SIG-M5 treated with dmso at 0.1 percent for 504 hours (cell line): Measurements from ENCODE around the gene HNRNPM.
"Not testable (repeated sequence)": the region's sequence is repeated elsewhere in the genome, so short reads cannot be mapped to it uniquely, and the experiment has no call there.

Experiments used
- DNase-seq: peaks from one replicate; lab custom pipeline; 2025; ENCODE audit not compliant: unreplicated experiment; lab: John Stamatoyannopoulos, UW

Gene HNRNPM

DNA sequence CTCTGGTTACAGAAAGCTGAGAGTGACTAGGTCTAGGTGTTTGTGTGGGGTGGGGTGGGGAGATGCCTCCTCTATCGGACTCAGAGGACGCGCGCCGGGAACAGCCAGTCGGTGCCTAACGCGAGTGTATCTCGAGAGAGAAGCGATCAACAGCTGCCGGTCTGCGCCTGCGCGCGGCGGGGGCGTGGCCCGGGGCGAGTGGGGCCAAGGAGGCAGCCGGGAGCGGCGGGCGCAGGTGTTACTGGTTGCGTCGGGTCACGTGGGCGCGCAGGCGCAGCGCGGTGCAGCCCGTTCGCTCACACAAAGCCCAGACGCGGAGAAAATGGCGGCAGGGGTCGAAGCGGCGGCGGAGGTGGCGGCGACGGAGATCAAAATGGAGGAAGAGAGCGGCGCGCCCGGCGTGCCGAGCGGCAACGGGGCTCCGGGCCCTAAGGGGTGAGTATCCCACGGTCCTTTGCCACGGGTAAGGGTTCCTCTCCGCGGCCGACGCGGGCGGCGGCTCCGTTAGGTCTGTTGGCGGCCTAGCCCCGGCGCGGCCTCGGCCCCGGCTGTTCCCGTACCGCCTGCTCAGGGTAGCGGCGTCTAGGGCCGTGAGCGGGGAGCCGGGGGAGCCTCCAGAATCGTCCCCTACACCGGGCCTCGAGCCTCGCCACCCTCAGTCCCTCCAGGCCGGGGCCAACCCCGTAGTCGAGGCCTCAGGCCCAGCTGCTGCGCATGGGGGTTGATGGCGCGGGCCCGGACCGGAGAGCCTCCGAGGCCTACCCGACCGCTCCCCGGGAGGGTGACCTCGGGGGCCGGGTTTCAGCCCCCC is at the start of gene HNRNPM:
TSS of gene HNRNPM (plus strand) at position 299 of the 811 bp plus-strand sequence. CDS start at position 323, 24 bp downstream.
- DNase-seq: peak; percentile 90

DNA sequence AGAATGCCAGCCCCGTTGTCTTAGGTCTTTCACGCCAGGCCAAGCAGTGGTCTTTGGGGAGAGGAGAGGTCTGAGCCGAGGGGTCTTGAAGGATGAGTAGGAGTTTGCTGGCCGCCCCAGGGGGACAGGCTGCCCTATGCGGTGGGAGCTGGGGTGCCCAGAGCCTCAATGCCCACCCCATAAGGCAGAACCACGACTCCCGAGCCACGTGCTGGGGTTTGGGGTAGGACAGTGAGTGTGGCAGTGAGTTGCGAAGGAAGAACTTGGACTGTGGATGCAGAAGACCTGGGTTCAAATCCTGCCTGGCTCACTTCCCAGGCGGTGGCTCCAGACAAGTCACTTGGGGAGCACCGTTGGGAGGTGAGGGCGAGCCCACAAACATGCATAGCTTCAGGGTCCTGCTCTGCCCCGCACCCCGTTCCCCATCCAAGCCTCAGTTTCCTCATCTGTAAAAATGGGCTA is 49.1 kb upstream of the HNRNPM start:
- no peak for DNase-seq

DNA sequence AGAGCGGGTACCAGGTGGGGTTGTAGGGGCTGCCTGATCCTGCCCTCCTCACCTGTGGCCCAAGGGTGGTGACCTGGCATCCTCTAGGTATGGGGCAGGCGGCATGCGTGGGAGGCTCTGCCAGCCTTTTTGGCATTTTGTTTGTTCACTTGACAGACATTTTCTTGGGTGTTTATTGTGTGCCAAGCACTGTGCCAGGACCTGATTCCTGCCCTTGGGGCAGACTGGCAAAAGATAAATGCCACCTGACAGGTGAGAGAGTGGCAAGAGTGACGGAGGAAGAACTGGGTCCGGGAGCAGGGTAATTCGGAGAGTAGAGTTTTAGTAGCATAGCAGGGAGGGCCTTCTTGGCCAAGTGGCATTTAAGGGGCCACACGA is 48.6 kb upstream of the HNRNPM start:
- DNase-seq: no peak

DNA sequence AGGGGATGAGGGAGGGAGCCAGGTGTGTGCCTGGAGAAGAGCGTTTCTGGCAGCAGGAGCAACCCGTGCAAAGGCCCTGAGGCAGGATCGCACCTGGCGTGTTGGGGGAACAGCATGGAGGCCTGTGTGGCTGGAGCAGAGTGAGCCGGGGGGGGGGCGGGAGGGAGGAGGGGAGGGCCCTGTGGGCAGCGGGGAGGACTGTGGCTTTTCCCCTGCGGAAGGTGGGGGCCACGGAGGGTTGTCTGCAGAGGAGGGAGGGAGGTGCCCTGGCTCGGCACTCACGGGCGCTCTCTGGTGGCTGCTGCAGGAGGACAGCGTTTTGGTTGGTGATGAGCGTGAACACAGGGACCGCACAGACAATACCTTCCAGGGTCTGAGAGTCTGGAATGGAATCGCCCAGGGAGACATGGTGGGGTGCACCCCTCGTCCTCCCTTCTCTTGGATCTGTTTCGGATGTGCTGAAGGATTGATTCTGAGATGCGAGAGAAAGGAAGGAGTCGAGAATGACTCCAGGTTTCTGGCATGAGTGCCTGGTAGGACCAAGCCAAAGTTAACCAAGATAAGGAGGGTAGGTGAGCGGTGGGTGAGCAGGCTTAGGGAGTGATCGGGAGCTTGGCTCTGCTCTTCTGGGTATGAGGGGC is 48.1 kb upstream of the HNRNPM start:
- peak; percentile 42 for DNase-seq

DNA sequence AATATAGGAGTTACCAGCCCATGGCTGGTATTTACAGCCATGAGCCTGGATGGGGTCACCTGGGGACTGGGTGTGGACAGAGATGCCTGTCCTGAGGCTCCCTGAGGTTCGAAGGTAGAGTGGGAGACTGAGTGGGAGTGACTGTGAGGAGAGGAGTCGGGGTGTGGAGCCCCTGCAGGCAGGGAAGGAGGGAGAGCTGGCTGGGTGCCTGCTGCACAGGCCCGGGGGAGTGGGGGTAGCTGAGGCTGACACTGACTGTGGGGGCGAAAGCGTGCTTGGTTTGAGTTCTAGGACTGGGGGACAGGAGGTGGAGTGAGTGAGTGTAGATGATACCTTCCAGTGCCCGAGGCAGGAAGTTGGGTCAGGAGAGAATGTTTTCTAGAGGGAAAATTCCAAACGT is 47.5 kb upstream of the HNRNPM start:
- no peak for DNase-seq

- DNase-seq: no peak
Observed at GRCh38 chr19:8397746-8398310, 46.9 kb upstream of the HNRNPM start.

DNA sequence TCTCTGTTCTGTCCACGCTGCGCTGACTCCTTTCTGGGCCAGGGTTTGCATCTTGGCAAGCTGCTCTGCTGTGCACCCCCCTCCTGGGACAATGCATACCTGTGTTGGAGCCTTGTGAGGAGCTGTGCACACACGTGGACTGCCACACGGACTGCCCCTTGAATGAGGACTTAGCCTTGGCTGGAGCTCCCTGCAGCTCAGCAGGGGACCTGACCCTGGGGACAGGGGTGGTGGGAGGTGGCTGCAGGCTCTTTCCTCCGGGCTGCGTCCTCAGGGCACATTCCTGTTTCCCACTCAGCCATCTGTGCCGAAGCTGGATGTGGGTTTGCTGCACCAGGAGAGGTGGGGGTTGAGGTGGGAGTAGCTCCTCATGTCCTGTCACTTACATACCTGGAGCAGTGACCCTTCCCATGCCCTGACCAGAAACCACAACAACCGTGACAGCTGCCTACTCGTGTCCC is 46.4 kb upstream of the HNRNPM start:
- DNase-seq: no peak

DNA sequence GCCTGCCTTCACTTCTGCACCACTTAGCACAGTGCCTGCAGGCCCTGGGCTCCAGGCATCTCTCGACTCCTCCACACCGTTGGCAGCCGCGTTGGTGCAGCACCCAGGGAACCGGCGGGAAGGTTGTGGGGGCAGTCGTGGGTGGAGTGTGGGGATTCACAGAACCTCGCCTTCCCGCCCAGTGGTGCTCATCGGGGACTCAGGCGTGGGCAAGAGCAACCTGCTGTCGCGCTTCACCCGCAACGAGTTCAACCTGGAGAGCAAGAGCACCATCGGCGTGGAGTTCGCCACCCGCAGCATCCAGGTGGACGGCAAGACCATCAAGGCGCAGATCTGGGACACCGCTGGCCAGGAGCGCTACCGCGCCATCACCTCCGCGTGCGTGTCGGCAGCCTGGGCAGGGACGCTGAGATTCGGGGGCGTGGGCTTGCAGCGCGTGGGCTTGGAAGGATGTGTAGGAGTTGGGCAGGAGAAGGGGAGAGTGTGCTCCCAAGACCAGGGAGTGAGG is 45.0 kb upstream of the HNRNPM start:
- no peak for DNase-seq

GRCh38 chr19:8401981-8402411 is 42.8 kb upstream of the HNRNPM start:
- DNase-seq: no peak

DNA sequence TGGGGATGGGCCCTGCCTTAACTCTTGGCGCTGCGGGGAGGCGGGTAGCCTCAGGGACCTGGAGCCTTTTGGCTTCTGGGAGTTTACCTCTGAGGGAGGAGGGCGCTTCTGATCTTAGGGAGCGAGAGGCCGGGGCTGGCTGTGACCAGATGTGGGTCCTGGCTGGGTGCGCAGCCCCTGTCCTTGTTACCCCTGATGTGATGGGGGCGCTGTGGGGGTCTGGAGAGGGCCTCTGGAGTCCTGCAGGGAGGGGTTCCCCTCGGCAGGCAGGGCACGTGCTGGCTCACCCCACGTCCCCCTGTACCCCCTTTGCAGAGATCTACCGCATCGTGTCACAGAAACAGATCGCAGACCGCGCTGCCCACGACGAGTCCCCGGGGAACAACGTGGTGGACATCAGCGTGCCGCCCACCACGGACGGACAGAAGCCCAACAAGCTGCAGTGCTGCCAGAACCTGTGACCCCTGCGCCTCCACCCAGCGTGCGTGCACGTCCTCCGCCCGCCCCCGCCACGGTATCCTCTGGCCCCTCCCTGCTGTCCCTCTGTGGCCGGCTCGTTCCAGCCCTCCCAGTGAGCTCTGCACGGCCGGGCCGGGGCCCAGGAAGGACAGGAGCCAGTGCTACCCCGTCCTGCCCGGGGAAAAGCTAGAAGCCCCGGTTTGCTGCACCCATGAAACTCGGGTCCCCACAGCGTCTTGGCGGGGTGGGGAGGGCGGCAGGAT is 41.5 kb upstream of the HNRNPM start:
- no peak for DNase-seq

GRCh38 chr19:8403820-8404109 is 41.0 kb upstream of the HNRNPM start:
- no peak for DNase-seq

- no peak for DNase-seq
Observed at GRCh38 chr19:8404391-8405151, 40.2 kb upstream of the HNRNPM start.

GRCh38 chr19:8410718-8411117 is 34.1 kb upstream of the HNRNPM start:
- DNase-seq: not testable (repeated sequence)

- DNase-seq: peak; percentile 79
Observed at GRCh38 chr19:8412783-8413628, 31.8 kb upstream of the HNRNPM start, which contains the start of gene MARCHF2. Gene MARCHF2, plus strand, starts transcription at chr19:8413305. Its CDS starts 8,536 bp downstream, at chr19:8421841.

- no peak for DNase-seq
Observed at GRCh38 chr19:8413629-8413995, 31.2 kb upstream of the HNRNPM start.

- DNase-seq: no peak
Observed at GRCh38 chr19:8416796-8417195, 28.0 kb upstream of the HNRNPM start.

DNA sequence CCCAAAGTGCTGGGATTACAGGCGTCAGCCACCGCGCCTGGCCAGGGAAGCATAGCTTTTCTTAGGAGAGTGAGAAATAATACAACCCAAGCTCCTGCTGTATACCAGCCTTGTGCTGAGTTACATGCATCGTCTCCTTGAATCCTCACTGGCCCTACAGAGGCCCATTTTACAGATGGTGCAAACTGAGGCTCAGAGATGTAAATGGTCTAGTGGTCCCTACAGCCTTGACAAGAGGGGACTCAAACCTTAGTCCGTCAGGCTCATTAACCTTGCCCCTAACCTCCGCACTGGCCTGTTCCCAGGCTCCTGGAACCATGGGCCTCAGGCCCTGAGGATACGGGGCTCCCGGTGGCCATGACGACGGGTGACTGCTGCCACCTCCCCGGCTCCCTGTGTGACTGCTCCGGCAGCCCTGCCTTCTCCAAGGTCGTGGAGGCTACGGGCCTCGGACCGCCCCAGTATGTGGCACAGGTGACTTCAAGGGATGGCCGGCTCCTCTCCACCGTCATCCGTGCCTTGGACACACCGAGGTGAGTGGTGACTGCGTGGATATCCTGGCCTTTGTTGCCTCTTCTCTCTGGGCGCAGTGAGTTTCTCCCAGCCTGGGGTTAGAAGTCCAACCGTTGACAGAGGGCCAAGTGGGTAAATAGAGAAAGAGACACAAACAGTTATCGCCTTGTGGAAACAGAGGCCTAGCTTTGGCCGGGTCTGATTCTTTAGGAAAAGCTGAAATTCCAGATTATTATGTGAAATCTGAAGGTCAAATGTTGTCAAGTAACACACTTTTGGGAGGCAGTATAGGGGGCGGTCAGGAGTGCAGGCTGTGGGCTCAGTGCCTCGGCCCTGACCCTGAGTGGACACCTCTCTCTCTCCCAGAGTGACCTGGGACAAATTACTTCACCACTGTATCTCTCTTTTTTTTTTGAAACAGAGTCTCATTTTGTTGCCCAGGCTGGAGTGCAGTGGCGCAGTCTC is 23.0 kb upstream of the HNRNPM start:
- no peak for DNase-seq

DNA sequence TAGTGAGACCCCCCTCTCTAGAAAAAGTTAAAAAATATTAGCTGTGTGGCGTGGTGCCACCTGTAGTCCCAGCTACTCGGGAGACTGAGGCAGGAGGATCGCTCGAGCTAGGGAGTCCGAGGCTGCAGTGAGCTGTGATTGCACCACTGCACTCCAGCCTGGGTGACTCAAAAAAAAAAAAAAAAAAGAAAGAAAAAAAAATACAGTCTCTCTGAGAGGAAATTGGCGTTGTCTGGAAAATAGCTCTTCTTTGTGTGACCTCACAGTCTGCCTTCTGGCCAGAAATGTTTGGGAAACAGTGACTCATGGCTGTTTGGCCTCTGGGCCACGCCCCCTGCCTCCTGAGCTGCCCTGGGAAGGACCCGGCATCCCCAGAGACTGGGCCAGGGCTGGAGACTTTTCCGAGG is 21.0 kb upstream of the HNRNPM start:
- DNase-seq: peak; percentile 89
